GM18499 (cell line): ENCODE results near the gene SPOCK1.

ENCODE experiments used
- ATAC-seq: cut with Tn5 transposase; IDR thresholded peaks from one replicate; pipeline ENCODE4 v1.9.1; 2021; ENCODE audit warnings: moderate number of reproducible peaks; ENCODE audit not compliant: insufficient read depth, unreplicated experiment

The SPOCK1 gene

GRCh38 chr5:137450759-137451158 is 48.4 kb downstream of the SPOCK1 start:
- ATAC-seq: no peak

GRCh38 chr5:137448868-137449267 is 50.3 kb downstream of the SPOCK1 start:
- ATAC-seq: no peak

- no peak for ATAC-seq
Observed at GRCh38 chr5:137446615-137447014, 52.5 kb downstream of the SPOCK1 start.

- ATAC-seq: no peak
Observed at GRCh38 chr5:137446151-137446550, 53.0 kb downstream of the SPOCK1 start.

- ATAC-seq: no peak
Observed at GRCh38 chr5:137442660-137443059, 56.5 kb downstream of the SPOCK1 start.

GRCh38 chr5:137441476-137441875 is 57.6 kb downstream of the SPOCK1 start:
- ATAC-seq: no peak

- ATAC-seq: no peak
Observed at GRCh38 chr5:137440795-137441194, 58.3 kb downstream of the SPOCK1 start.

- ATAC-seq: no peak
Observed at GRCh38 chr5:137439645-137440044, 59.5 kb downstream of the SPOCK1 start.

- ATAC-seq: no peak
Observed at GRCh38 chr5:137438932-137439331, 60.2 kb downstream of the SPOCK1 start.

GRCh38 chr5:137437774-137438173 is 61.4 kb downstream of the SPOCK1 start:
- ATAC-seq: no peak

- no peak for ATAC-seq
Observed at GRCh38 chr5:137433539-137433938, 65.6 kb downstream of the SPOCK1 start.

GRCh38 chr5:137432376-137432775 is 66.8 kb downstream of the SPOCK1 start:
- ATAC-seq: no peak

- no peak for ATAC-seq
Observed at GRCh38 chr5:137431051-137431450, 68.1 kb downstream of the SPOCK1 start.

GRCh38 chr5:137415231-137415681 is 83.9 kb downstream of the SPOCK1 start:
- no peak for ATAC-seq

- no peak for ATAC-seq
Observed at GRCh38 chr5:137414112-137414755, 84.9 kb downstream of the SPOCK1 start.

- no peak for ATAC-seq
Observed at GRCh38 chr5:137412136-137412535, 87.0 kb downstream of the SPOCK1 start.

GRCh38 chr5:137410234-137411010 is 88.7 kb downstream of the SPOCK1 start:
- no peak for ATAC-seq

- no peak for ATAC-seq
Observed at GRCh38 chr5:137409736-137410135, 89.4 kb downstream of the SPOCK1 start.

- no peak for ATAC-seq
Observed at GRCh38 chr5:137407090-137407489, 92.0 kb downstream of the SPOCK1 start.

GRCh38 chr5:137405393-137405792 is 93.7 kb downstream of the SPOCK1 start:
- ATAC-seq: no peak

GRCh38 chr5:137403869-137404268 is 95.3 kb downstream of the SPOCK1 start:
- ATAC-seq: no peak
